Endometrial microvascular endothelial cells (primary cell): ENCODE measurements around the gene SHLD1. TPM values are rescaled to one million over a fixed set of nuclear protein-coding genes. Genes with fewer than 3 reads are reported as not detected.

Source experiments
- in situ Hi-C: cut with HindIII; loops from 2 replicates; pipeline ENCODE4 v1.10.0; 2017; ENCODE audit warnings: low sequenced_read_pairs, low pct_unique_long_range_greater_than_20kb; ENCODE audit errors: inconsistent ontology term
- total RNA-seq: library from RNA; depleted of rRNA; stranded (reverse); fragments of >200 nt; gene quantifications from one replicate; pipeline ENCODE4 v1.2.3, GENCODE V29; 2015; ENCODE audit errors: inconsistent ontology term

SHLD1 gene
- total RNA-seq, 1 donor from 2014 or later: 0.19 TPM

DNA sequence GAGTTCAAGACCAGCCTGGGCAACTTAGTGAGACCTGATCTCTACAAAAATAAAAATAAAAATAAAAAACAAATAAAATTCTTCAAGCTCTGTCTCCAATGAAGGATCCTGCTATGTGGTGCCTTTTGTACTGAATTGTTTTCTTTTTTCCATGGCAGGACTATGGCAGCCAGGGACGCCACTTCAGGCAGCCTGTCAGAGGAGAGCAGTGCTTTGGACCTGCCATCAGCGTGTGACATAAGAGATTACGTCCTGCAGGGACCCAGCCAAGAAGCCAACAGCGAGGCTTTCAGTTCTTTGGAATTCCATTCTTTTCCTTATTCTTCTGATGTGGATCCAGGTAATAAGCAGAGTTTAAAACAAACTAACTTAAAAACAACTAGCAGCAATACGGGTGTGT is 22.5 kb downstream of the SHLD1 start:
- in situ Hi-C loops: no loop called here

- in situ Hi-C loops: no loop called here
Measured at GRCh38 chr20:5773589-5773988, 23.4 kb downstream of the SHLD1 start.

GRCh38 chr20:5776077-5776476 is 25.9 kb downstream of the SHLD1 start:
- in situ Hi-C loops: loop anchor here (25.0 kb wide), 1 partner anchor 214 kb away; no protein-coding TSS in a partner anchor

GRCh38 chr20:5779071-5779900 is 29.1 kb downstream of the SHLD1 start:
- in situ Hi-C loops: loop anchor here (25.0 kb wide), 1 partner anchor 217 kb away; no protein-coding TSS in a partner anchor

DNA sequence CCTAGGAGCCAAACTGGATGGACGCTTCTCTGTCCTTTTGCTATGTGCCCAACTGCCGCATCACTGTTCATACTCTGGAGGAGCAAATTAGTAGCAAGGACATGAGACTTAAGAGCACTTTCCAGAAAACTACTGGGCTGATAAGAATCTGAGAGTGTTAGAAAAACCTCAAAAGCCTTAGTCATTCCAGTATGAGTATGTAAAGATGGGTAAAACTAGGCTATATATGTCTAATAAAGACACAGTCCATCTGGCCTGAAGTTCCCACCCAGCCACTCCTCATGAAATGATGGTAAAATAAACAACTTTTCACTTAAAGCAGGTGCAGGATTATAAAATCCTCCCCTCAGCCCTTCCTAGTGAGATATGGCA is 30.6 kb downstream of the SHLD1 start:
- in situ Hi-C loops: loop anchor here (25.0 kb wide), 1 partner anchor 219 kb away; no protein-coding TSS in a partner anchor

DNA sequence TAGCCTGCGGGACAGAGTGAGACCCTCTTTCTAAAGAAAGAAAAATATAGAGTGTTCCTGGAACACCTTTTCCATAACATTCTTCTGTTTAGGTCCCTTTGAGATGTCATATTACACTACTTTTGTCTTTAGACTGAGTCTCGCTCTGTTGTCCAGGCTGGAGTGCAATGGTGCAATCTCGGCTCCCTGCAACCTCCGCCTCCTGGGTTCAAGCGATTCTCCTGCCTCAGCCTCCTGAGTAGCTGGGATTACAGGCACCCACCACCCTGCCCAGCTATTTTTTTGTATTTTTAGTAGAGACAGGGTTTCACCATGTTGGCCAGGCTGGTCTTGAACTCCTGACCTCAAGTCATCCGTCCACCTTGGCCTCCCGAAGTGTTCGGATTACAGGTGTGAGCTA is 31.2 kb downstream of the SHLD1 start:
- in situ Hi-C loops: loop anchor here (25.0 kb wide), 1 partner anchor 219 kb away; no protein-coding TSS in a partner anchor

GRCh38 chr20:5781798-5782750 is 31.9 kb downstream of the SHLD1 start:
- in situ Hi-C loops: loop anchor here (25.0 kb wide), 1 partner anchor 220 kb away; no protein-coding TSS in a partner anchor

GRCh38 chr20:5784735-5785134 is 34.5 kb downstream of the SHLD1 start:
- in situ Hi-C loops: loop anchor here (25.0 kb wide), 1 partner anchor 222 kb away; no protein-coding TSS in a partner anchor

DNA sequence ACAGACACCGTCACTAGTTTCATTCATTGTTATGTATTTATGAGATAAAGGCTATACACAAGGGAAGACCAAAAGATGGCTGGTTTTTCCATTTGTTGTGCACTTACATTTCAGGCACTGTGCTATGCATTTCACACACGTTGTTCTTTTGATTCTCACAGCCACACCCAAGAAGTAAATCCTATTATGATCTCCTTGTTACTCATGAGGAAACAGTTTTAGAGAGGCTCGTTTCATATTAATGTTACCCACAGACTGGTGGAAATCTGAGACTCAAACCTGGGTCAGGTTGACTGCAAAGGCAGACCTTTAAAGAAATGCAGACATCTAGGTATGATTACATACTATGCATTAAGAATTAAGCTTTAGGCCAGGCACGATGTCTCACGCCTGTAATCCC is 34.9 kb downstream of the SHLD1 start:
- in situ Hi-C loops: loop anchor here (25.0 kb wide), 1 partner anchor 223 kb away; no protein-coding TSS in a partner anchor

DNA sequence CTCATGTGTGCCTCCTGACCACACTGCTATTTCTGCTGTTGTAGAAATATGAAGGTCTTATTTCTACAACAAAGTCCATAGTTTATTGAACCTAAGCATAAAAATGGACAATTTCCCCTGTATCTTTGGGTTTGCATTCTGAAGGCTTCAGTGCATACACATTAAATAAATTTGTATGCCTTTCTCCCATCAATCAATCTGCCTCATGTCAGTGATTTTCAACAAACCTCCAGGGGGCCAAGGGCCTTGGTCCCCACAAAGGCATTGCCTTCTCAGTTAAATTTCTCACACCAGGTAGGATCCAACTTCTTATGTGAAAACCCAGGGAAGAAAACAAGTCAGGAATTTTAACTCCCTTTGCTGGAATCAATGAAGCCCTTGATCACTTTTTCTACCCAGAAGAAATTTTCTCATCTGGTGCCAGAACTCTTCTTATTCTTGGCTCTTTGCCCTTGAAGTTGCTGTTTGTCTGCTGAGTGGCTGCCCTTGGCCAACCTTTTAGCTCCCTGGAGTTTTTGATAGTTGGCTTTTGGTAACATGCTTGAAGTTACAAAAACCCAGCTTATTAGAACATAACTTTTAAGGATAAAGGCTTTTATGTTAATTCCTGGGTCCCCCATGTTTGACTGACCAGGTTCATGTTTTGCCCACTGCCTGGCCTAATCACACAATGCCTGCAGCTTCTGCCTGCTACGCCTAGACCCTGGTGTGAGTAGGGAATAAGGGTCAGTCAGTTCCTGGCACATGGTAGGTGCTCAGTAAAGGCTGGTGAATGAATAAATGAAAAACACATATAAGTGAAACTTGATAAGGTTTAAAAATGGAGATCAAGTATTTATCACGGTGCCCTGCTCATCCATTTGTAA is 37.0 kb downstream of the SHLD1 start:
- in situ Hi-C loops: loop anchor here (25.0 kb wide), 1 partner anchor 225 kb away; no protein-coding TSS in a partner anchor

DNA sequence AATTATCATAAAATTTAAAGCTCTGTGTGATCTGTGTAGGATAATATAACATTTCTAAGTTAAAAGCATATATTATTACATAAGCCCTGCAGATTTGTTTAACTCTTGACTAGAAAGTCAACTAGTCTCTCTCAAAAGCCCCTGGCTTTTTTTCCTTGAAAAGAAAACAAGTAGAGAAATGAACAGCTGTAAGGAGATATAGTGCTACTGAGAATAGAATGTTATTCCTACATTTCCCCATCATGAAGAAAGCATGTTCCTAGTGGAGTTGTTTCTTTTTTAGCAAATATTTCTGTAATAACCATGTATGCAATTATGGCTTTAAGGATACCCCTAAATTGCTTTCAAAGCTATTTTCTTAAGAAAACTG is 37.6 kb downstream of the SHLD1 start:
- in situ Hi-C loops: loop anchor here (25.0 kb wide), 1 partner anchor 225 kb away; no protein-coding TSS in a partner anchor

DNA sequence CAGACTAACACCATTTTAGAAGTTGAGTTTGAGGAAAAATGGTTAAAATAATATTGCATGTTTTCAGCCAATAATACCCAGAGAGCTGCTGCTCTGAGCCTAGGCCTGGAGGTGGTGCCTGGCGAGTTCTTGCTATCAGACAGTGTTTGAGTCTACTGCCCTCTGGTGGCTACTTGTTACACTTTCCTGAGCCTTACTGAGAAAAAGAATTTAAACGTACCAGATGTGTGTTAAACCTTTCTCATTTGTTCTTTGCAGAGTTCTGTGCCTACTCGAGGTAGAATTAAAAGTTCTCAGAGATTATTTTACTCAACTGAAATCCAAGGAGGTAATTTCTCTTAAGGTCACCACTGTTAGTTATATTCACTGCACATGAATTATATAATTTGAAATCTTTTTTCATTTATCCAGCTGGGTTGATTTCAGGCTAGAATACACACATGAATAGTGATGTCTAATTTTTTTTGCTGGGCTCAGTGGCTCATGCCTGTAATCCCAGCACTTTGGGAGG is 38.2 kb downstream of the SHLD1 start:
- in situ Hi-C loops: loop anchor here (25.0 kb wide), 1 partner anchor 226 kb away; no protein-coding TSS in a partner anchor

DNA sequence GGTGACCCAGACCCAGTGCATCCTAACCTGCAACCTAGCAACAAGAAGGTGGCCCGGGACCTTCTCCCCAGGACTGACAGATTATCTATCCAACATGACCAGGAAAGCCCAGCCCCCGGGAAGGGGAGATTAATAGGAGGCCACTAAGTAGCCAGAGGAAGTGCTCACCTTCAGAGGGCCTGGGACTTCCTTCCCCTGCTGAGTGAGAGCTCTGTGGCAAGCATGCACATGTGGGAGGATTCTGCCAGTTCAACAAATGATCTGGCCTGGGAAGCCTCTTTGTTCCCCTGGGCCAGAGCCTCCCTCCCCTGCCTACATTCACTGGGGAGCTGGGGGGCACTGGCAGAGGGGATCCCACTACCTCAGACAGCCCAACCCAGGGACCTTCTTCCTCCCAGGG is 39.6 kb downstream of the SHLD1 start:
- in situ Hi-C loops: loop anchor here (25.0 kb wide), 1 partner anchor 228 kb away; no protein-coding TSS in a partner anchor

DNA sequence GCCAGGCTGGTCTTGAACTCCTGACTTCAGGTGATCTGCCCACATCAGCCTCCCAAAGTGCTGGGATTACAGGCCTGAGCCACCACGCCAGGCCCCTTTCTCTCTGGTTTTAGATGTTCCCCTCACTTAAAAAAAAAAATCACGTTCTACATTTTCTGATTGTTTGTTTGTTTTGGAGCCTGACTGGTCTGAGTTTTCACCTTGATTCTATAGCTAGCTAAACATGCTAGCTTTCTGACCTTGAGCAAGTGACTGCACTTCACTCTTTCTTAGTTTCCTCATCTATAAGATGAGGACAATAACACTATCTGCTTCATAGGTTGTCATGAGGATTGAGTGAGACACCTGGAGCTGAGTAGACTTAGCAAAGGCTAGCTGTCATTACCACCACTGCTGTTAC is 43.7 kb downstream of the SHLD1 start:
- in situ Hi-C loops: loop anchor here (25.0 kb wide), 1 partner anchor 232 kb away; no protein-coding TSS in a partner anchor

GRCh38 chr20:5796331-5797040 is 46.3 kb downstream of the SHLD1 start:
- in situ Hi-C loops: loop anchor here (25.0 kb wide), 1 partner anchor 234 kb away; no protein-coding TSS in a partner anchor

GRCh38 chr20:5797165-5797564 is 47.0 kb downstream of the SHLD1 start:
- in situ Hi-C loops: loop anchor here (25.0 kb wide), 1 partner anchor 235 kb away; no protein-coding TSS in a partner anchor

- in situ Hi-C loops: loop anchor here (25.0 kb wide), 1 partner anchor 236 kb away; no protein-coding TSS in a partner anchor
Measured at GRCh38 chr20:5797843-5798462, 47.8 kb downstream of the SHLD1 start.
